ENCODE data around the gene WNK4. TPM values are rescaled to one million over a fixed set of nuclear protein-coding genes. Genes with fewer than 3 reads are reported as not detected.

Gene WNK4
- total and polyA plus RNA-seq, 9 of the 15 experiments (the other 6 are each of a cell fraction or from before 2014, with no cell fraction given): 0.32 to 25.8 (median 4.5) TPM

- Histone ChIP-seq H4K20me1 (replicated peaks; ENCODE audit: control insufficient read depth, insufficient read depth, low read length) (no peaks in the 10 kb centered on the region), H3K36me3 (ENCODE audit: control insufficient read depth, insufficient read depth, low read length) (peaks cover 50% of the 10 kb centered on the region), H2AFZ (ENCODE audit: low read depth, low read length) (no peak overlapping the region), H3K4me2 (ENCODE audit: insufficient read depth, low read length) (peak overlapping the region; percentile 56), H3K27me3 (ENCODE audit: control insufficient read depth in 2 of 2, insufficient read depth in 2 of 2, low read length in 2 of 2) (no peaks in the 10 kb centered on the region), H3K79me2 (ENCODE audit: control insufficient read depth, insufficient read depth, low read length) (peaks cover 25% of the 10 kb centered on the region), H3K9me3 (replicated peaks; ENCODE audit: control insufficient read depth, insufficient read depth, low read depth, low read length) (no peaks in the 10 kb centered on the region), H3K9me1 (ENCODE audit: control insufficient read depth, insufficient read depth, low read length) (no peaks in the 10 kb centered on the region), H3K4me1 (replicated peaks in 1 of 2; ENCODE audit: control insufficient read depth in 2 of 2, insufficient read depth in 2 of 2, low read length in 2 of 2) (peaks cover 48 to 56% of the 10 kb centered on the region in 2 experiments), H3K4me3 (no peak overlapping the region), H3K27ac (ENCODE audit: extremely low read depth, low read depth, low read length) (peak overlapping the region; percentile 85), H3K9ac (ENCODE audit: insufficient read depth in 1 of 2, low read depth in 2 of 2, low read length in 2 of 2) (peak overlapping the region; percentile 2 to 88; a peak in 3 of 4 replicates)
- ATAC-seq: peak; percentile 36
- no TSS peak for BruUV-seq (replicated peaks)
- in situ Hi-C loops (cut with MboI): no loop called here
- intact Hi-C loops (cut with micrococcal nuclease): loop anchor here (2.0 kb wide), 1 partner anchor 49 kb away; the partner anchor contains the start of gene BECN1
- DNase-seq (ENCODE audit: extremely low read depth in 1 of 4, low spot score in 3 of 4): peak; percentile 47 to 91 (median 63)
- ChIA-PET POLR2A (no interaction called here), CTCF (ENCODE audit: low intra/inter-chr PET ratio) (interaction anchor here (0.8 kb wide), 1 partner anchor 197 kb away, joined by 5 read pairs; no protein-coding TSS in a partner anchor)
- 6% methylated on average over 3 of the region's 3 CpGs for WGBS (ENCODE audit: insufficient coverage, low coverage, missing lambda C conversion rate)
- peak; percentile 86 for FAIRE-seq
- TF ChIP-seq ZBTB12 (CRISPR knock-in tag; IDR thresholded peaks at IDR 0.05): no peak
- peak in 1 of 2 experiments; percentile 17 for TF ChIP-seq E2F6 (IDR thresholded peaks at IDR 0.05; ENCODE audit: borderline replicate concordance in 1 of 2, extremely low read depth in 1 of 2, insufficient read depth in 1 of 2, insufficient read length in 1 of 2, low read depth in 1 of 2, low read length in 1 of 2, poor library complexity in 1 of 2, severe bottlenecking in 1 of 2)
- TF ChIP-seq KLF10 (CRISPR knock-in tag; IDR thresholded peaks at IDR 0.05): no peak
- TF ChIP-seq ZBTB11 (CRISPR knock-in tag; IDR thresholded peaks at IDR 0.05): peak in 1 of 3 experiments; percentile 89; a peak in 2 of 6 replicates
- 0 out of 2 replicates have a peak, but pooled peaks have one; percentile 6 for TF ChIP-seq FOXM1 (IDR thresholded peaks at IDR 0.05; ENCODE audit: low read depth)
- no peak for TF ChIP-seq FOXM1 (CRISPR knock-in tag; IDR thresholded peaks at IDR 0.05; ENCODE audit: low read depth)
- peak; percentile 39; the same call in 1 of the 2 replicates for TF ChIP-seq GABPB1 (CRISPR knock-in tag; IDR thresholded peaks at IDR 0.05)
- TF ChIP-seq TEAD4 (IDR thresholded peaks at IDR 0.05; ENCODE audit: low read length): peak; percentile 75
- TF ChIP-seq TEAD4 (CRISPR knock-in tag; IDR thresholded peaks at IDR 0.05; ENCODE audit: borderline replicate concordance): no peak
- TF ChIP-seq POLR2AphosphoS5 (IDR thresholded peaks at IDR 0.05; ENCODE audit: control insufficient read depth, insufficient read depth, low read depth, low read length): peak; percentile 72
- TF ChIP-seq NFYB (IDR thresholded peaks at IDR 0.05; ENCODE audit: extremely low read depth, insufficient read length): no peak
- no peak for TF ChIP-seq CCAR2 (IDR thresholded peaks at IDR 0.05; ENCODE audit: low read depth, low read length)
These were observed 4.8 kb upstream of the WNK4 start for GRCh38 chr17:42775534-42776098.

Measured in K562 (cell line).